HG02970 (cell line): ENCODE data around the gene BRAT1.
"Not testable (repeated sequence)": the region's sequence is repeated elsewhere in the genome, so short reads cannot be mapped to it uniquely, and the experiment has no call there.

Experiments used
- ATAC-seq: cut with Tn5 transposase; IDR thresholded peaks from one replicate; pipeline ENCODE4 v1.9.1; 2021; ENCODE audit warnings: mild to moderate bottlenecking, moderate library complexity, moderate number of reproducible peaks; ENCODE audit not compliant: unreplicated experiment, low FRiP score

The BRAT1 gene

DNA sequence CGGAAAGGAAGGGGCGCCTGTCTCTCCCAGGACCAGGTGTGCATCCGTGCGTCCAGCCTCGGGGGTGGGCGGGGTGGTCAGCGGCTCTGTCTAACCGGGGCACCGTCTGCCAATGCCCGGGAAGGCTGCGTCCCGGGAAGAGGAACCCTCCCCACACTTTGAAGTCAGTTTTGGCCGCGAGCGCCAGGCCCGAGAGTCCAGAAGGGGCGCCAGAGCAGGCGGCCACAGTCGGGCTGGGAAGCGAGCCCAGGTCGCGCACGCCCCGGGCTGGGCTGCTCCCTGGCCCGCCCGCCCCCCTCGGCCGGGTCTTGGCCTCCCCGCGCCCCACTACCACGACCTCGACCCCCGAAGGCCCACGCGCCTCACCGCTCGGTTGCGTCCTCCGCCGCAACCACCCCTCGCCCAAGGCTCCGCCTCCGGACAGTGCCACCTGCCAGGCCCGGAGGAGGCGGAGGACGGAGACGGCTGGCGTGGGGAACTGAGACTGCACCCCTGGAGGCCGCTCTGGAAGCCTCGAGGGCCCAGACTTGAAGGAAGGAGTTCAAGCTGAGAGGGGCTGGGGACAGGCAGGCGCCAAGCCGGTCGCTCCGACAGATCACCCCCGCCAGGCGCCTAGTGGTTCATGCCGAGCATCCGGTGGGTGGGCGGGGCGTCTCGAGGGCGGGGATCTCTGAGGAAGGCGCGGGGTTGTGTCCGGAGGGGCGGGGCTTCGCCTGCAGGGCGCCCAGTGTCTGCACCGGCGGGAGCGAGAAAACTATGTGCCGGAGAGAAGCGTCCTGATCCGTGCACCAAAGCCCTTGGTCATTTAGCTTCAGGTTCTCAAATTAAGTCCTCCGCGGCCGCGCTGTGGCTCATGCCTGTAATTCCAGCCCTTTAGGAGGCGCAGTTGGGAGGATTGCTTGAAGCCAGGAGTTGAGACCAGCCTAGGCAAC lies at the start of gene BRAT1:
BRAT1 (minus strand) TSS at position 404 of the 932 bp plus-strand sequence. CDS start 1,093 bp downstream, outside the sequence.
- ATAC-seq = peak; percentile 60

DNA sequence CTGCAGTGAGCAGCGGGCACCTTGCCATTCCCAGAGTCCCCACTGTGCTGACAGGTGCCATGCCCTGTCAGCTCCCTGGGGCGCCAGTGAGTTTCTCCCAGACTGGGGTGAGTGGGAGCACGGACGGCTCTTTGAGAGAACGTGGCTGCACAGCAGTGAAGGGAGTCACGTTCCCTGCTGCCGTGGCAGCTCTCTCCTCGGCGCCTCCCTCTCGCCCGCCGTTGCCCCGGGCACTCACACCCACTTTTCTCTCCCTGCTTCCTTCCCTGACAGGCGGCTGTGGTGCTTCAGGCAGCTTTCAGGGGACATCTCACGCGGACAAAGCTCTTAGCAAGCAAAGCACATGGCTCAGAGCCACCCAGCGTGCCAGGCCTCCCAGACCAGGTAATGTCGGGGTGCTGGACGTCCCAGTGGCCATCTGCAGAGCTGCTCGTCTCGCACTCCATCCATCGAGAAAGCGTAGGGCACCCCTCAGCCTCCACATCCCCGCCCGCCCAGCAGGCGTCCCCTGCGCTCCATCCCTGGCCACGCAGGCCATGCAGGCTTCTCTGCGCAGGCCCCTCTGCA lies 49.4 kb upstream of the BRAT1 start:
- ATAC-seq = no peak

DNA sequence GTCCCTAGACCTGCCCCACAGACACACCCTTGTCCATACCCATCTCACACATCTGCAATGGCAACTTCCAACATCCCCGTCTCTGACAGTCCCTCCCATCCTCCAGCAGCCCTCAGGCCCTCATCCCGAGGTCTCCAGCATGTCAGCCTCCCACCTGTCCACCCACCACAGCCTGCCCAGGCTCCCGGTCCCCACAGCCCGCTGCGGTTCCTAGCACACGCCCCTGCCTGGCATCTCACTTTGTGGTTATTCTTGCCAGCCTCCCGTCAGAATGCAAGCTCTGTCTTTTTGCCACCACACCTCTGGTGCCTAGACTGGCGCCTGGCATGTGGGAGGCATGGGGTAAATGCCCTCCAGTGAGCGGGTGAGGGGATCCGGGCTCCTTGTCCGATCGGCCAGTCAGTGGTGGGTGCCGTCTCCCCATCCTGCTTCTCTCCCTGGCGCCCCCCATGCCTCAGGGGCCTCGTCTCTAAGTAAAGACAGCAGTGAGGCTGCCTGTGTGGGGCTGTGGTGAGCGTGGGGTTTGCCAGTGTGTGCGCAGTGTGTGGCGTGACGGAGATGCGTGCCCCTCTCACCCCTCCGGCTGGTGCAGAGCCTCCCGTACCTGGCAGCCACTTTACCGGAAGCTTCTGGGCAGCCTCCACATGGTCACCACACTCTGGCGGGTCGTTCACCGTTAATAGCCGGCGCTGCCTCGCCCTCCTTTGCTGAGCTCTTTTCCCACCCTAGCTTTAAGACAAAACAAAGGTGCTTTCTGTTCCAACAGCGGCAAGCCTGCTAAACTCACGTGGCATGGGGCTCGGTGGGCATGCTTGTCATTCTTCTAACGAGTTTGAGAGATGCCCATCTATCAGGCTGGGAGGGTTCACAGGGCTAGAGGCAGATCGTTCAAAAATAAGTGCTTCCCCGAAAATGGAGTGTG lies 48.0 kb upstream of the BRAT1 start:
- no peak for ATAC-seq

DNA sequence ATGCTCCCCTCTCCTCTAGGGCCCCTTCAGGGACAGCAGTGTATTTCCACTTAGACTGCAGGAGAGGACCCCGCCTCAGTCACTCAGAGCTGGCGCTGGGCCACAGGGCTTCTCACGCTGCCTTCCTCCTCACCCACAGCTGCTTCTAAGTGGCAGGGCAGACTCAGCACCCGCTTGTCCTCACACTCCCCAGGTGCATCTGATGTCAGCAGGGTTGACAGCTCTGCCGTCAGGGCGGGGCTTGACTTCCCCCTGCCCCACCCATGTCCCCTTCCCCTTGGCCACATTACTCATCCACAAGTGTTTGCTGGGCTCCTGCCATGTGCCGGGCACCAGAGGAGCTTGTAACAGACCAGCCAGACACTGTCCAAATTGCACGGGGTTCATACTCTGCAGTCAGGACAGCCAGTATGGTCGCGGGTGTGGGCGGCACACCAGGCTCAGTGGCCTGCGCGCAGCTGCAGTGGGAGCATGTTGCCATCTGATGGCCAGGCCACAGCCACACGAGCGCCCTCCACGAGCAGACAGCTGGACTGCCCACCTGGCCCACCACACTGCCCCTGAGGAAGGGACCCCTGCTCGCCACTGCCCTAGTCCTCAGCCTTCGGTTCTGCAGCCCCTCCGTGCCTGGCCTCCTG lies 47.2 kb upstream of the BRAT1 start:
- no peak for ATAC-seq

DNA sequence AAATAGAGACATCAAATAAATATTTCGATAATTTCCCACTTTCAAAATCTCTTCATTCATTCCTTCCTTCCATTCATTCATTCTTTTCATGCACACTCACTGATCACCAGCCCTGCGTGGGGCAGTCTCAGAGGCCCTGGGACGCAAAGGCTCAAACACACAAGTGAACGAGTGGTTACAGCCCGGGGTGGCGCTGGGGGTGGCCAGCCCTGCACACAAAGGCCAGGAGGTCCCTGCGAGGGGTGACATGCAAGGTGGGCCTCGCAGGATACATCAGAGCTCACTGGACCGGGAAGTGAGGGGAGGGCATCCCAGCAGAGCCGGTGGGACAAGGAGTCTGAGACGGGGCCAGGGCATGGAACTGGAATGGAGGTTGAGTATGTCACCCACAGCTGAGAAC lies 46.6 kb upstream of the BRAT1 start:
- ATAC-seq = no peak

DNA sequence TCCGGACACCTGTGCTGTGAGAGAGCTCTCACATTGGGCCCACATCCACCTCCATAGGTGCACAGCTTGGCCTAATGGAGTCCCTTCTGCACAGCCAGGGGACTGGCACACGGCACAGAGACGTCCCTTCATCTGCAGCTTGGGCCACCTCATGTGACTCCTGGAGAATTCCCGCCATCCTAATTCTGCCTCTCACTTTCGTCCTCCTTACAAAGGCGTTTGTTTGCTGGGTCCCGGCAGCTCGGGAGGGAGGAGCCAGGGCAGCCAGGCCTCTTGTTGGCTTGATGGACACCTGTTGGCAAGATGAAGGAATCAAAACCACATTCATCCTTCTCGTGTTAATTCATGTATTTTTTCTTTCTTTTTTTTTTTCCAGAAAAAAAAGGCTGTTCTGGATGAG lies 45.7 kb upstream of the BRAT1 start:
- ATAC-seq = no peak

DNA sequence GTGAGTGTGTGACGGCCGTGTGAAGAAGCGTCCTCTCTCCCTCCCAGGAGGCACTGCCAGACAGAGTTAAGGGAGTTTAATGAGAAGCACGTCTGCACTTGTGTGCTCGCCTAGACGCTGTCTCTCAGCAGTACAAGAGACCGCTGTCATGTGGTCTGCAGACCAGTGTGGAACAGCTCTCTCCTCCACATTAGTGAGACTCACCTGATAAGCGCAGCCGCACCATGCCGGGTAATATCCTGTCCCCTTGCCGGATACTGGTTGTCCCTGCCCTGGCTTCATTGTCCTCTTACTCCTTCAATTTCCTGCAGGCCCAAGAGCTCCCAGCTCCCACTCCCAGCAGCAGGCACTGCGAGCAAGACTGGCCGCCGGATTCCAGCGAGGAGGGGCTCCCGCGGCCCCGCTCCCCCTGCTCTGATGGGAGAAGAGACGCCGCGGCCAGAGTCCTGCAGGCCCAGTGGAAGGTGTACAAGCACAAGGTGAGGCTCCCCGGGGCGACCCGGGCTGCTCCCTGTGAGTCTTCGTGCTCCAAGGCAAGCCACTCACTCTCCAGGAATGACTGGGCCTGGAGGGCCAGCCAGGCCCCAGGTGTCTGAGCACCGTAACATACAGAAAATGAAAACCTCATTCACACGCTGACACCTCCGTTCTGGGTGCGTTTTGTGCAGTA lies 43.0 kb upstream of the BRAT1 start:
- no peak for ATAC-seq

DNA sequence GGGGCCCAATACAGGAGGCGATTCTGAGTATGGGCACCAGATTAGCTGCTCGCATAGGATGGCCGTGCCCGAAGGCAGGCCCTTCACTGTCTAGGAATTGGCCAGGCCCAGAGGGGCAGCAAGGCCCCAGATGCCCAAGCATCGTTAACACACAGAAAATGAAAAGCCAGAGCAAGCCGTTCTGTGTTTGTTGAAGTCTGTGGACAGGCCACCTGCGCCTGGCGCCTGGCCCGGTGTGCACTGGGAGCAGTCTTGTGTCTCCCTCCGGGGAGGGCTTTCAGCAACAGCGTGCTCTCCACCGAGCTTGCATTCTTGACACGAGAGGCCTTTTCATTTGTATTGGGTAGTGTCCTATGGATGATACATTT lies 41.9 kb upstream of the BRAT1 start:
- no peak for ATAC-seq

DNA sequence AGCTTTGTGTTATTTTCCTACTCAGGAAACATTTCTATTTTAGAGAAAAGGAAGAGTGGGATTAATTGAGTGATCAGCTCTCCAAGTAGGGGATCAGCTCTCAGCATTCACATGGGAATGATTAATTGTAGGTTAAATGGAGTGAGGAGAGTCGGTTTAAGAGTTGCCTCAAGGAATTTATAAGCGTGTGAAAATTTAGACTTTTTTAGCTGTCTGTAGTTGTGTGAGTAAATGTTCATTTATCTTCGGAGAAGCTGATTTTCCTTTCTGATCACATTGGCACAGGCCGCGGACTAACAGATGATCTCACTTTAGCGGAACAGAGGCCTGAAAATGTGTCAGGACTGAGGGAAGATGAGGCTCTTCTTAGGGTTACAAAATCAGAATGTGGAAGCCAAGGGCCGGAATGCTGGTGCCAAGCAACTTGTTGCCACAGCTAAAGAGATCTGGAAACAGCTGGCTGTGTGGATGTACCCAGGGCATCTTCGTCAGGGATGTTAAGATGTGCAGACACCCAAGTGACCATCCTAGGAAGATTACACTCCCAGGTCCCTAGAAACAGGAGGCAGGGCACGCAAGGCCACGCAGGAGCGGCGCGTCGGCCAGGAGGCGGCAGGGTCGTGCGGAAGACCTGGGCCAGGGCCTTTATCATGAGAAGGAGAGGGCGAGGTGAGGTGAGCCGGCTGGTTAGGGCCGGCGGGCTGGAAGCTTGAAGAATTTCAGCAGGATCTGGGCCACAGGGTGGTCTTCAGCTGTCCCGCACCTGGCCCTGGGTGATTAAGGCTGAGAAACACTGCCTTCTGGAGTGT lies 41.3 kb upstream of the BRAT1 start:
- no peak for ATAC-seq

DNA sequence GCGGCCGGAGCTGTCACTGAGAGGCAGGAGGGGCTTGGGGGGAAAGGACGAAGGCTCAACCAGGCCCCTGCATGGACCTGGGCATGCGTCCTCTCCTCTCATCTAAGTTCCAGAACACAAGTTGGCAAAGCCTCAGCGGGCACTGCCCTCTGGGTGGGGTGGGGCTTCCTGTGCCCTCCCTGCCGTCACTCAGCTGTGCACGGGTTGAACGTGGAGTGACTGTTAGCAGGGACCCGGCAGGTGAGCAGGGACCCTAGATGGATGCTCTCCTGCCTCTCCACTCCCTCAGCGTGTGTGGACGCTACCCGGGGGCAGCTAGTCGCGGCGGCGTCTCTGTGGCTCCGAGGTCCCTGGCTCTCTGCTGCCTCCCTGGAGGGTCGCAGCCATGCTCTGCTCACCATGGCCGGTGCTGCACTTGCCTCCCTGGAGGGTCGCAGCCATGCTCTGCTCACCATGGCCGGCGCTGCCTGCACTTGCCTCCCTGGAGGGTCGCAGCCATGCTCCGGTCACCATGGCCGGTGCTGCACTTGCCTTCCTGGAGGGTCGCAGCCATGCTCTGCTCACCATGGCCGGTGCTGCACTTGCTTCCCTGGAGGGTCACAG lies 40.0 kb upstream of the BRAT1 start:
- no peak for ATAC-seq

DNA sequence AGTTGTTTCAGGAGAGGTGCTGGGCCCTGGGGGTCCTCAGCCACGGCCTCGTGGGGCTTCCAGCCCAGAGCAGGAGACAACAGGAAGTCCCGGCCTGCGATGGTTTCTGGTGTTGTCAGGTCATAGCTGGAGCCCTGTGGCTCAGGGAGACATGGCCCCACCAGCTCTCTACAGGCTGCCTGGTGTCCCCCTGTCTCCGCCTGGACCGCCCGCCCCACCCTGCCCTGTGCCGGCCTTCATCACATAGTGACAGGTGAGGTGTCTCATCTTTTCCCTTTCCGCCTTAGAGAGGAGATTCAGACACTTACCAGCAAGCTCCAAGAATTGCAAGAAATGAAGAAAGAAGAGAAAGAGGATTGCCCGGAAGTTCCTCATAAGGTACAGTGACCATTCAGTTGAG lies 39.3 kb upstream of the BRAT1 start:
- no peak for ATAC-seq

DNA sequence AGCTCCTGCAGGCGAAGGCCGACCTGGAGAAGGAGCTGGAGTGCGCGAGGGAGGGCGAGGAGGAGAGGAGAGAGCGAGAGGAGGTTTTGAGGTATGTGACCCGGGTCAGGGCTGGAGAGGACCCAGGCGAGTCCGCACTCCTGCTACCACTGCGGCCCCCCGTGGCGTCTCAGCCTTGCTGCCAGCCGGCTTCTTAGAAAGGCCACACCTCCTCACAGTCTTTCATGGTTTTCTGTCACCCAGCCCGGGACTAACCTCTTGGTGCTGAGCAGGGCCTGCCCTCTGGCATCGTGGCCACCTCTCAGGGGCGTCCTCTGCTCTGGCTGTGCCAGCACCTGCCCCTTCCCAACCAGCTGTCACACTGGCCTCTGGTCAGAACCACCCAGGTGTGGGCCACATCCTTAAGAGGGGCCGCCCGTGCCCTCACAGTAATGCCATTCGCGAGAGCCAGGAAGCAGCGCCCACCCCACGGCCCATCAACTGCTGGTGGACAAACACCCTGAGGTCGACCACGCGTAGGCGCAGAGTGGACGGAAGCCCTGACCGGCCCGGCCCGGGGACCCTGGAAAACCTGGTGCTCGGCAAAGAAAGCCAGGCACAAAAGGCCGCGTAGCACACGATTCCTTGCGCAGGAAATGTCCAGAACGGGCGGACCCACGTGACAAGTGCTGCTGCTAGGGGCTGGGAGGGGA lies 37.9 kb upstream of the BRAT1 start:
- no peak for ATAC-seq

DNA sequence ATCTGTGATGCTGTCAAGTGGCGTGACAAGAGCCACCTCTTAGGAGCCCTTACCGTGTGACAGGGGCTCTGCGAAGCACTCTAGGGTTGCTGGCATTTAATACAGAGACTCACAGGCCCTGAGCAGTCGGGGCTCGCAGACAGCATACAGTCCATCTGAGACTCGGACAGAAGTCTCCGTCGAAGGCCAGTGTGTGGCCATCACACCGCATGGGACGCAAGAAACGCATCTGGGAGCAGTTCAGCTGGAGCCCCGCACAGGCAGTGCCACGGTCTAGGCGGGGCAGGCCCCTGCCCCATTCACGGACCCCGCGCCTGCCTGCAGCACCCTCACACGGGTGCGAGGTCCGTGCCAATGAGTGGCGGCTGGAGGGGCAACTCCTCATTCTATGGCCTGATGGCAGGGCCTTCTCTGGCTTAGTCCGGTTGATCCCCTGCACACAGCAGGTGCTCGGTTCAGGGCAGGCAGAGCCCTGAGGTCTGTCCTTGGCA lies 37.1 kb upstream of the BRAT1 start:
- no peak for ATAC-seq

DNA sequence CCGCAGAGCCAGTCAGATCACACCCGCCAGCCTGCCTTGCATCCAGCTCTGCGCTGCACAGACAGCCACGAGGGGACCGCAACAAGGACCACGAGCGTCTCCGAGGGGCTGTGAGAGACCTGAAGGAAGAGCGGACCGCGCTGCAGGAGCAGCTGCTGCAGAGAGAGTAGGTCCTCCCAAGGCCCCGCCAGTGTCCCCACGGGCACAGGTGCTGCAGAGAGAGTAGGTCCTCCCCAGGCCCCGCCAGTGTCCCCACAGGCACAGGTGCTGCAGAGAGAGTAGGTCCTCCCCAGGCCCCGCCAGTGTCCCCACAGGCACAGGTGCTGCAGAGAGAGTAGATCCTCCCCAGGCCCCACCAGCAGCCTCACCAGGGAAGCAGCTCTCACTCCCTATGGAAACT lies 34.6 kb upstream of the BRAT1 start:
- ATAC-seq = not testable (repeated sequence)

DNA sequence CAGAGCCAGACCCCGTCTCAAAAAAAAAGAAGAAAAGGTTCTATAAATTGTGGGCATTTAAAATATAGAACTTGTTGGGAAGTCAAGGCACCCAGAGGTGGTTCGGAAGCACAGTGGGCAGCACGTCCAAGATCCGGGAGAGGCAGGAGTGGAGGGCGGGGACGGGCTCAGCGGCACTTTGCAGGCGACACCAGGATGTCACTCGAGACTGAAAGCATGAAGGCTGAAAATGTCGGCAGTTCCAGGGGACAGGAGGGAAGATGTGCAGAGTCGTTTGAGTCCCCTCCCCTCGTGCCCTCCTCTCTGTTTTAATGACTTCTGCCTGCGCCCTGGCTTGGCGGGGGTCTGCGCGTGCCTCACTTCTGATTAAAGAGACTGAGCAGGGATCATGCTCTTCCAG lies 34.0 kb upstream of the BRAT1 start:
- ATAC-seq = no peak

DNA sequence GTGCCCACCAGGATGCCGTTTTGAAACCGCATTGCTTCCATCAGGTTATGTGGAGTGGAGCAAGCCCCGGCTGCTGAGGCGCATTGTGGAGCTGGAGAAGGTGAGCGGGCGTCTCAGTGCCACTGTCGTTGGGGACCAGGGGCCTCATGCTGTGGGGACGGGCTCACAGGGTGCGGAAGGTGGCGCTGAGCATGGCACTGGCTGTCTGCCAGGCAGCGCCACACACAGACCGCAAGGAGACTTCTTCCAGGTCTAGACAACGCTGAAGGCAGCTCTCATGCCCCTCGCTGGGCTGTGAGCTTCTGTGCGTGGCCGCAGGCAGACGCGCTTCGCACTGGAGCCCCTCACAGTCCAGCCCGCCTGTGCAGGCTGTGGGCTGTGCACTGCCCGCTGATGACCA lies 32.5 kb upstream of the BRAT1 start:
- no peak for ATAC-seq

DNA sequence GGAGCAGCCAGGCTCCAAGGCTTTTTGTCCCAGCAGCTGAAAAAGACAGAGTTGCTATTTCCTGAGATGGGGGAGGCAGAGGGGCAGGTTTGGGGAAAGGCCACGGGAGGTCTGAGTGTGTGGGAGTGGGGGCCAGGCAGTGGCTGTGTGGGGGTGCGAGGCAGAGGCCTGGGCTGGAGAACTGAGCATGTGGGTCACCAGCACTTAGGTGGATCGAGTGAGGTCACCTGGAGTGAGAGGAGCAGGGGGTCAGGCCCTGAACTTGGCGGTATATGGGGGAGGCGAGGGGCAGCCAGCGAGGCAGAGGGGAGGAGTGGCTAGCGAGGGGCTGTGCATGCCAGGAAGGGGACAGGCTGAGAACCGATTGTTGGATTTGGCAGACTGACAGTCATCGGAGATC lies 31.8 kb upstream of the BRAT1 start:
- ATAC-seq = no peak
